GM21723 (cell line): ENCODE measurements around the gene DNAH2.

Experiments
- ATAC-seq: cut with Tn5 transposase; IDR thresholded peaks from one replicate; pipeline ENCODE4 v1.9.1; 2021; ENCODE audit warnings: mild to moderate bottlenecking, moderate library complexity; ENCODE audit not compliant: unreplicated experiment

The DNAH2 gene

DNA sequence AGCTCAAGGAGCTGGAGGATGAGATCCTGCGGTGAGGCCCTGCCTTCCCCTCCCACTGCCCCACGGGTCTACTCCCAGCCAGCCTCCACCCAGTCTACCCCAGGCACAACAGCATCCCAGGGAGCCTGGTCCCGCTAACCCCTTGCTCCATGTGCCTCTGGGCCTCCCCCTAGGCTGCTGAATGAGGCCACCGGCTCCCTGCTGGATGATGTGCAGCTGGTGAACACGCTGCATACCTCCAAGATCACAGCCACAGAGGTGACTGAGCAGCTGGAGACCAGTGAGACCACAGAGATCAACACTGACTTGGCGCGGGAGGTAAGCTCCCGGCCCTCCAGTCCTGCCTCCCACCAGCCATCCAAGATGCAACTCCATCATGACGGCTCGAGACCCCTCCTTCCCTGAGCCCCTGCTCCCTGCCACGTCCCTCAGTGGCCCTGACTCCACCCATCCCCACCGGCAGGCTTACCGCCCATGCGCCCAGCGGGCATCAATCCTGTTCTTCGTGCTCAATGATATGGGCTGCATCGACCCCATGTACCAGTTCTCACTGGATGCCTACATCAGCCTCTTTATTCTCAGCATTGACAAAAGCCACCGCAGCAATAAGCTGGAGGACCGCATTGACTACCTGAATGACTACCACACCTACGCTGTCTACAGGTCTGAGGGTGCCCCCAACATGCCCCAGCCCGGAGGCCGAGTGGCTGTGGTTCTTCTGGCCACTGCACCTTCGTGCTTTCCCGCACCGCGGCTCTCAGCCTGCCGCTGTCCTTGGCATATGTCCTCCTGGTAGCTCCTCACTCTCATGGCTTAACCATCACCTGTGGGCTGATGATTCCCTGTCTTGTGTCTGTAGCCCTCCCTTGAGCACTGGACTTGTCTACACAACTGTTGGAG, 101.5 kb downstream of the DNAH2 start:
- ATAC-seq = no peak

- ATAC-seq = no peak
Measured at GRCh38 chr17:7820231-7820630, 102.7 kb downstream of the DNAH2 start.

DNA sequence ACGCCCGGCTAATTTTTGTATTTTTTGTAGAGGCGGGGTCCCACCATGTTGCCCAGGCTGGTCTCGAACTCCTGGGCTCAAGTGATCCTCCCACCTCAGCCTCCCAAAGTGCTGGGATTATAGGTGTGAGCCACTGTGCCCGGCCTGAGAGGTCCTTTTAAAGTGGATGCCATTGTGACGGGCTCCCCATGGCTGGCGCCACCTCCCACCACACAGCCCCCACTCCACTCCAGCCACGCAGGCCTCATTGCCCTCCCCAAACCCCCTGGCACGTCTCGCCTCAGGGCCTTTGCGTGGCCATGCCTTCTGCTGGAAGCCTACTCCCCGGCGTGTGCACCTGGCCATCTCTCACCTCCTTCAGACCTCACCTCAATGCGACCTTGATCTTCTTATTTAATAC, 104.6 kb downstream of the DNAH2 start:
- no peak for ATAC-seq

DNA sequence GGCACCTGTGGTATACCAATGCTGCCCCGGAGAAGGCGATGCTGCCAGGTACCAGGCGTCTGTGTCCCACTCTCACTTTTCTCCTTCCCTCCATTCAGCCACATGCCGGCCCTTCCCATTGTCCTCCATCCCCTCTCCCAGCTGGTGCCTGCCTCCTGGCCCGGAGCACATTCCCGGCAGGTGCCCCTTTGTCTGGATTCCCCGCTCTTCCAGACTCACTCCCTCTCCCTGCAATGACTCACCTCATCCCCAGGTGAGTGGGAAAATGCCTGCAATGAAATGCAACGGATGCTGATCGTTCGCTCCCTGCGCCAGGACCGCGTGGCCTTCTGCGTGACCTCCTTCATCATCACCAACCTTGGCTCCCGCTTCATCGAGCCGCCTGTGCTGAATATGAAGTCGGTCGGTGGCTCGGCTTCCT, 106.0 kb downstream of the DNAH2 start:
- no peak for ATAC-seq

GRCh38 chr17:7824021-7824924, 106.7 kb downstream of the DNAH2 start:
- ATAC-seq = no peak

- no peak for ATAC-seq
Measured at GRCh38 chr17:7825206-7825990, 107.9 kb downstream of the DNAH2 start.

DNA sequence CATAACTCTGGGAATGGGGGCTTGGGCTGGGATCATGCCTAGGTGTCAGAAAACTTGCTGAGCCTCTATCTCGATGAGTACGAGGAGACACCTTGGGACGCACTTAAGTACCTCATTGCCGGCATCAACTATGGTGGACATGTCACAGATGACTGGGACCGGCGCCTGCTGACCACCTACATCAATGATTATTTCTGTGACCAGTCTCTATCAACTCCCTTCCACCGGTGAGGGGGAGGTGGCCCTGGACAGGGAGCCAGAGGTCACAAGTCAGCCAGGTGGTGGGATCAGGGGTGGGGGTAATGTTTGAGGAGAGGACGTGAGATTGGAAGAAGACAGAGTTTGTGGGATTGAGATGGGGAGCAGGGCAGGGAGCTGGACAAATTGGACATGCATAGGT, 113.1 kb downstream of the DNAH2 start:
- ATAC-seq = no peak

- ATAC-seq = no peak
Measured at GRCh38 chr17:7831233-7831632, 113.7 kb downstream of the DNAH2 start.

DNA sequence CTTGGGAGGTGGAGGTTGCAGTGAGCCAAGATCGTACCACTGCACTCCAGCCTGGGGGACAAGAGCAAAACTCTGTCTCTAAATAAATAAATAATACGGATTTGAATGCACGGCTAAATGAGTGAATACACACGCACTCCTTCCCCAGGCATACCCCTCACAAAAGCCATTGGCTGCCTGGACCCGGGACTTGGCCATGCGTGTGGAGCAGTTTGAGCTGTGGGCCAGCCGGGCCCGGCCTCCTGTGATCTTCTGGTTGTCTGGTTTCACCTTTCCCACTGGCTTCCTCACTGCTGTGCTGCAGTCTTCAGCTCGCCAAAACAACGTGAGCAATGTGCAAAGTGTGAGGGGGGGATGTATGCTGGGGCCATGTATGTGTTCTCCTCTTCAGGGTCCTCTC, 114.9 kb downstream of the DNAH2 start:
- ATAC-seq = no peak

DNA sequence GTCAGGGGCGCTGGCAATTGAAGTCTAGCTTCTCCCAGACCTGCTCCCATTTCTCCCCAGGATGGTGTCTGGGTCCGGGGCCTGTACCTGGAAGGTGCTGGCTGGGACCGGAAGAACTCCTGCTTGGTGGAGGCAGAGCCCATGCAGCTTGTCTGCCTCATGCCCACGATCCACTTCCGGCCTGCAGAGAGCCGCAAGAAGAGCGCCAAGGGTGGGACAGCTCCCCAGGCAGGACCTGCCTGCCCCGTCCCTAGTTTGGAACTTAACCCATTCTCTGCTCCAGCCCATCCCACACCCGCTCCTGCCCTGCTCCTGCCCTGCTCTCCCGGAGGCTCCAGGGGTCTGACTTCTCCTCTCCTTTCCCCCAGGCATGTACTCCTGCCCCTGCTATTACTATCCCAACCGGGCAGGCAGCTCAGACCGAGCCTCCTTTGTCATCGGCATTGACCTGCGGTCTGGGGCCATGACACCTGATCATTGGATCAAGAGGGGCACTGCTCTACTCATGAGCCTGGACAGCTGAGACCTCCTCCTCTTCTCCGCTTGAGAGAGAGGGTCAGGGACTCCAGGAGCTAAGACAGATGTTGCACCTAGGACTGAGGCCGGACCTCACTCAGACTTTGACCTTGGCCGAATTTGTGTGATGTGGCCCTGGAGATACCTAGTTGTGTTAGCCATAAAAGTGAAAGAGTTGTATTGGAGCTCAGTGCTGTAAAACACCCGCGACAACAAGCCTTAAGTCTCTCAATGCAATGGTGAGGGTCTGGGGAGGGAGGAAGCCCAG, 115.7 kb downstream of the DNAH2 start:
- no peak for ATAC-seq

DNA sequence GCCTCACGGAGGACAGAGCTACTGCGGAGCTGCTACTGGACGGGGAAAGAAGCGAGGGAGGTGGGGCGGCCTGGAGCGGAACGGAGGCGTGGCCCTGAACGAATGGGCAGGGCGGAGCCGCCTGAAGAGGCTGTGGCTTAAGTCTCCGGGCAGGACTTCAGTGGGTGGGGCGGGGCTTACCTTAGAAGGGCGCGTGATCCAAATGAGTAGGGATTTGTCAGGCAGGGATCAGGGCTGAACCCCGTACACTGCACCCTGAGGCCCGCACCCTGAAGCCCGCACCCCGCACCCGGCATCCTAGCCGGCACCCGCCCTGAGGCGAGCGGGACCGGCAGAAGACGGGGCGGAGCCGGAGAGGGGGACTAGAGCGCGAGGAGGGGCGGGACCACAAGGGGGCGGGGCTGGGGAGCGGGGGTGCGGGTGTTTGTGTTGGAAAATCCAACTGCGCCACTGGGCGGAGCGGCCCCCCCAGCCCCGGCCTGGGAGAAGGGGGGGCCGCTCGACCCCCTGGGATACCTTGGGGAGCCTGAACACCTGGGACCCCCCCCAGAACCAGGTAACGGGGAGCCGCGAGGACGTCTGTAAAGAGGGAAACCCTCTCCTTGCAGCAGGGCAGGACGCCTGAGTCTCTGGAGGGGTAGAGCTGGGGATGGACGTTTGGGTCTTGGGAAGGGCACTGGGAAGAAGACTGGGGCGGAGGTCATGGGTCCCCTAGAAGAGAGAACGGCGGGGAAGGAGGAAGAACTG, 116.4 kb downstream of the DNAH2 start, which contains the start of gene KDM6B:
TSS of gene KDM6B (plus strand) at position 423 of the 747 bp plus-strand sequence. CDS start 11,338 bp downstream, outside the sequence.
- peak; percentile 51 for ATAC-seq

GRCh38 chr17:7834542-7834956, 117.0 kb downstream of the DNAH2 start:
- no peak for ATAC-seq

DNA sequence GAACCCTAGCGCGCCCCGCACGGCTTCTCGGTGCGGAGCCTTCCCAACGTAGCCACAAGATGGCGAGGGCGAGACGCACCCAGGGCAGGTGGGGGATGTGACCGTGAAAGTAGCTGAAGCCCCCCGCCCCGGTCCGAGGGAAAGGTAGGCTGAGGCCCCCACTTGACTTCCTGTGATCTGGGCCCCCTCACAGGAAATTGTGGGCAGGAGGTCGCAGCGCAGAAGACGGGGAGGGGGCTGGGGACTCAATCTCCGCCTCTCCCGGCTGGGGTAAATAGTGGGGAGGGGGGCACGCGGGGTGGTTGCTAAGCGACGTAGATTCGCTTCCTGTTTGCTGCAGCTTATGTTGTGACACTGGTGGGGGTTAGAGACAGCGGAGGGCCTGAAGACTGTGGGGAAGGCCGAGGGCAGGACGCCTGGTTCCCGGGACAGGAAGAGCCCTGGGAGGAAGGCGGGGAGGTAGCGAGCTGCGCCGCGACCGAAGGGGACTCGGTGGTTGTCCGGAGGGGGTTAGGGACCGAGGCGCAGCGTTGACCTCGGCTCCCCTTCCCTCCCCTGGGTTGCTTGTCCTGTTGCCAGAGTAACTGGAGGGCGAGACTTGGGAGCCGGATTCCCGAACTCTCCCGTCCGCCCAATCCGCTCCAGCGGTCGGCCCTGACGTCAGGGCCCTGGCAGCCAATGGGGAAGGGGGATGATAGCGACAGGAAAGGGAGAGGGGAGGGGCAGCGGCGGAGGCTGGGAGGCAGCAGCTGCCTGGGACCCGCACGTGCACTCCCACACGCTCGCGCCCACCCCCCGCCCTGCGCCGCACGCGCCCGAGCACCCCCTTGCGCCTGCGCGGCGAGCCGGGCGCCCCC, 117.6 kb downstream of the DNAH2 start:
- peak; percentile 40 for ATAC-seq

DNA sequence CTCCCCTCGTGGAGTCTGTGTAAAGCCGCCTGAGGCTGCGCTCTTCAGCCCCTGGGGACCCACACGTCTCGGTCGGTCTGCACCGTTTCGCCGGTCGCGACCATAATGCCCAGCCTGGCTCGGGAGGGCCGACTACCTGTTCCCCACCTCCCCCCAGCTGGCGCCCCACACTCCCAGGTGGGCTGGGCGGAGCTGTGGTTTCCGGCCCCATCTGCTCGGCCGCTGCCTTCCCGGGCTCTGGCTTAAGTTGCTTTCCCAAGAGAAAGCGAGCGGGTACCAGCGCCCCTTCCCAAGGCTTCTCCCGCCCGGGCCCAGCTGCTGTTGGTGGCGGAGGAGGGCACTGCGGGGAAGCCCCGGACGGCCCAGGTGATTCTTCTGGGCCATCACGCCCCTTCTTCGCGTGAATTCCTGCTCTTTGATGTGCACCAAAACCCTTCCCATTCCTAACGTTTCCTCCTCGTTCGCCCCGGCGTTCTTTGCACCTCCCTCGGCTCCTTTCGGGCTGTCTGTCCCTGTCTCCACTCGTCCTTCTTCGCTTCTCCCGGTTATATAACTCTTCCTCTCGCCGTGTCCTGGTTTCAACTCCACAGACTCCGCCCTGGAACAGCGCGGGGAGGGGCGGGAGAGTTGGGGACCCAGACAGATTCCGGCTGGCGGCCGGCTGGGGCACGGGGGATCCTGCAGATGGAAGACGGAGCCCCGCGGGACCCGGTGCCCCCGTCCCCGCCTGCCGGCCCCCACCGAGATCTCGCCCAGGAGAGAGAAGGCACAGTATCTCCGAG, 118.5 kb downstream of the DNAH2 start:
- ATAC-seq = peak; percentile 15

- no peak for ATAC-seq
Measured at GRCh38 chr17:7836596-7837407, 119.3 kb downstream of the DNAH2 start.

DNA sequence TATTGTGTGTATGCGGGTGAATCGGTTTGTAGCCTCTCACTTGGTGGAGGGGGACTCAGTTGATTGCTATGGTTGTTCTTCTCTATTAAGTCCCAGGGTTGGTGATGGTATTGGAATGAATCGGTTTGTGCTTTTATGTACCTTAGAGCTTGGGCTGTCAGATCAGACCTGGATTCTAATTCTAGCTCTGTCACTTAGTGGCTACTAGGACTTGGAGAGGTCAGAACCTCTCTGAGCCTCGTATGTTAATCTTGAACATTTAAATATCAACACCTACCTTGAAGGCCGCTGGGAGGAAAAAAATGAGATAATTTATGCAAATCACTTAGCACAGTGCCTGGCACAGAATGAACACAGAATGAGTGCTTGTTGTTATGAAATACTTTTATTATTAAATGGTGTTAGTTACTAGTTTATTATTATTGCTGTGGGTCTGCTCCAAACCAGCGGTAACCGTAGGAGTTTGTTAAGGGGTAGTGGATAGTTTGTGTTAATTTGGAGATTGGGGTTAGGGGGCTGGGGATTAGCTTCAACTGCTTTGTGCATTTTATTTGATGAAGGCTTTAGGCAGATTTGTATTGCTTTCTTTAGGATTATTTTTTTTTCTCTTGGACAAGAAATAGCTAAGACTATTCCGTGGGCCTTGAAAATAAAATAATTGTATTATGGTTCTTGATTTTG, 120.0 kb downstream of the DNAH2 start:
- ATAC-seq = no peak
